Keratinocyte (primary cell): Measurements from ENCODE around the gene SPATA6L.

ENCODE experiments used
- EZH2 ChIP-seq: IDR thresholded peaks from one replicate; pipeline ENCODE4 v1.6.1; 2012; ENCODE audit warnings: inconsistent platforms, mild to moderate bottlenecking, low read length, moderate library complexity
- TF ChIP-seq, protein P1 (sequence below), 3 experiments: IDR thresholded peaks in 1 of 3; conservative IDR thresholded peaks in 1 of 3; optimal IDR thresholded peaks in 1 of 3; 2 replicates in 2 of 3; 3 replicates in 1 of 3; pipeline versions ENCODE3 to v1.5.1; 2011; ENCODE audit warnings: low read length in 3 of 3, mild to moderate bottlenecking in 3 of 3, moderate library complexity in 2 of 3, control low read depth in 1 of 3, inconsistent platforms in 1 of 3; ENCODE audit not compliant: insufficient read depth in 2 of 3; ENCODE audit errors: extremely low read depth in 1 of 3

DNA sequence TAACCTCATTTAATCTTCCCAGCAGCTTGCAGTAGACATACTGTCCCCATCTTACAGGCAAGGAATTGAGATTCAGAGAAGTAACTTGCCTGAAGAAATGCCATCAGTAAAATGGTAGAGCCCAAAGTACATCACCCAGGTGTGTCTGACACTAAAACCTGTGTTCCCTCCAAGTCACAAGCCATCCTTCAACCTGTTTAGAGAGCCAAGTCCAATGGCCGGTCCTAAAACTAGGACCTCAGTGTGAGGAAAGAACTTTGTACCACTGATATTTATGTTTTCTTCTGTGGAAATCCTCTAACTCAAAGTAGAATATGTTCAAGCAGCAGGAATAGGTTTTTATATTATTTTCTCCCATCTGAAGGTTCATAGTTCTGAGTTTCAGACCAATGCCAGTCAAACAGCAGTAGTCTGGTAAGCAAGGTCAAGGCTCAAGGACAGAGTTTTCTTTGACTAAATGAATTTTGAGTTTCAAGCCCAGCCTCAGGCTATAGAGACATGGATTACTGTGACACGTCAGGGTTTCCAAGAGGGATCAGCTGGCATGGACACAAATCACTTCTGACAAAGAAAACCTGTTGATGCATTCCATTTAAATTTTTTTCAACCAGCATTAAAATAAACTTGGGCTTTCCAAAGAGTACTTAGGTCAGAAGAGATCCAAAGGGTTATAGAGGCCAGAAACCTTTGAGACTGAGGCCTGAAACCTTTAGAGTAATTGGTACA, 85.1 kb downstream of the SPATA6L start:
- TF ChIP-seq, protein P1, sequence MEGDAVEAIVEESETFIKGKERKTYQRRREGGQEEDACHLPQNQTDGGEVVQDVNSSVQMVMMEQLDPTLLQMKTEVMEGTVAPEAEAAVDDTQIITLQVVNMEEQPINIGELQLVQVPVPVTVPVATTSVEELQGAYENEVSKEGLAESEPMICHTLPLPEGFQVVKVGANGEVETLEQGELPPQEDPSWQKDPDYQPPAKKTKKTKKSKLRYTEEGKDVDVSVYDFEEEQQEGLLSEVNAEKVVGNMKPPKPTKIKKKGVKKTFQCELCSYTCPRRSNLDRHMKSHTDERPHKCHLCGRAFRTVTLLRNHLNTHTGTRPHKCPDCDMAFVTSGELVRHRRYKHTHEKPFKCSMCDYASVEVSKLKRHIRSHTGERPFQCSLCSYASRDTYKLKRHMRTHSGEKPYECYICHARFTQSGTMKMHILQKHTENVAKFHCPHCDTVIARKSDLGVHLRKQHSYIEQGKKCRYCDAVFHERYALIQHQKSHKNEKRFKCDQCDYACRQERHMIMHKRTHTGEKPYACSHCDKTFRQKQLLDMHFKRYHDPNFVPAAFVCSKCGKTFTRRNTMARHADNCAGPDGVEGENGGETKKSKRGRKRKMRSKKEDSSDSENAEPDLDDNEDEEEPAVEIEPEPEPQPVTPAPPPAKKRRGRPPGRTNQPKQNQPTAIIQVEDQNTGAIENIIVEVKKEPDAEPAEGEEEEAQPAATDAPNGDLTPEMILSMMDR (optimal IDR thresholded peaks at IDR 0.05 in 1 of 3, IDR thresholded peaks at IDR 0.05 in 1 of 3, conservative IDR thresholded peaks at IDR 0.05 in 1 of 3; ENCODE audit: extremely low read depth in 1 of 3, insufficient read depth in 2 of 3, low read length in 3 of 3) = no peak
- no peak for TF ChIP-seq EZH2
